HG02623 (cell line): ENCODE measurements around the gene PSMD14.

Source experiments
- ATAC-seq: cut with Tn5 transposase; IDR thresholded peaks from one replicate; pipeline ENCODE4 v1.9.1; 2021; ENCODE audit warnings: moderate library complexity; ENCODE audit not compliant: unreplicated experiment

The PSMD14 gene

GRCh38 chr2:161381546-161381945 lies 73.3 kb downstream of the PSMD14 start:
- no peak for ATAC-seq

DNA sequence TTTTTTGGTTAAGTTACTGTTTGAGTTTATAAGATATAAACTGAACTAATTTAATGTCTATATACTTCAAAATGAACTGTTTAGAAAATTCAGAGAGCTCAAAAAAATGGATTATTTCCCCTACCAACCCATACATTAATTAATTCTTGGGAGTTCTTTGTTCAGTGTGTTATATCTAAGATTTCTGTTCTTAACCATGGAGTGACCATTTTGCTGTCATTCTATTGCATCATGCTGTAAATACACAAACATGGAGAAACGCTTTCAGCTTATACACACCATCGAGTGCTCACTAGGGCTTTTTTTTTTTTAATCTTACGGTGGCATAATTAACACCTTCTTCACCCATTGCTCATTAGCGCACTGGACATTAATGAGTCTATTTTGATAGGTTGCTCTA lies 74.5 kb downstream of the PSMD14 start:
- ATAC-seq, result no peak

DNA sequence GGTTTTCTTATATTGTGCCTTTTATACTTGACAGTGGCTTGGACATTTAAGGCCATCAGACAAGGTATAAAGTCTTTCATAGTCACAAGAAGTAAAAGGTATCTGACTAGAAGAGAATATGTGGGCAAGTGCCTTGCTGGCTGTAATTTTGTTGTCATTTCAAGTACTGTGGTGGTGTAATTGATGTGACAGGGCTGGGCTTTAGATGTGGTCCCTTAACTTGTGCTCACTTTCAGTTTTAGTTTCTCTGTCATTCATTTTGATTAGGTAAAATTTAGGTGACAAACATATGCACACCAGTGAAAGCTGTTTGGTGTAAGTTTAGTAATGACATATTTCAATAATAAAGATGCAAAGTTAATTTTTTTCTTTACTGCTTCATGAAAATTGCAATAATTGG lies 76.6 kb downstream of the PSMD14 start:
- peak; percentile 81 for ATAC-seq

- ATAC-seq, result peak; percentile 51
Observed at GRCh38 chr2:161386228-161386824, 78.1 kb downstream of the PSMD14 start.

- ATAC-seq, result no peak
Observed at GRCh38 chr2:161388146-161388779, 80.0 kb downstream of the PSMD14 start.

DNA sequence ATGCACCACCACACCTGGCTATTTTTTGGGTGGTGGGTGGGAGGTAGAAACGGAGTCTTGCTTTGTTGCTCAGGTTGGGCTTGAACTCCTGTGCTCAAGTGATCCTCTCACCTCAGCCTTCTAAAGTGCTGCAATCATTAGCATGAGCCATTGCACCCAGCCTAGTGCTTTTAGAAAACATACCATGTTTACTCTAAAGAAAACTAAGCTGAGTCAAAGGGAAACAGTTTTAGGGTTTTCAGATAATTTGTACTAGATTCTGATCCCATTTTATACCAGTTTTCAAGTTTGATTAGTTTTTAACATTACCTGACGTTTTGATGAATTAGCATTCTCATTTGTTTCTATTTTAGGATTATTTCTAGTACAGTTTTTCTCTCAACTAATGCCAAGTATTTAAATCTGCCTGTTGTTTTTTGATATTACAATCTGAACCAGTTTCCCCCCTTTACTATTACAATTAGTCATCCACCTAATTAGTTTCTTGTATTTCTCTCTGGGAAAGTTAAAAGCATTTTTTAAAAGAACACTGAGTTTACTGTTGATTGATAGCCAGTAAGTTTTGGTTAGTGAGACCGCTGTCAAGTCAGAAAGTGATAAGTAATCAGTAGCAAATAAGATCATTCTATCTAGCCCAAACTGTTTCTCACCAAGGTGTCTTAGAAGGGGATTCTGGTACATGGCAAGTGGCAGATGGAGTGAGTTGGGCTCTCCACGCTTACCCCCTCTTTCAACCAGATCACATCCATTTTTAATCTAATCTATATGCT lies 83.7 kb downstream of the PSMD14 start:
- ATAC-seq, result no peak

- ATAC-seq, result no peak
Observed at GRCh38 chr2:161400076-161400475, 91.9 kb downstream of the PSMD14 start.

GRCh38 chr2:161402297-161402696 lies 94.1 kb downstream of the PSMD14 start:
- ATAC-seq, result no peak

- no peak for ATAC-seq
Observed at GRCh38 chr2:161406316-161406715, 98.1 kb downstream of the PSMD14 start.

DNA sequence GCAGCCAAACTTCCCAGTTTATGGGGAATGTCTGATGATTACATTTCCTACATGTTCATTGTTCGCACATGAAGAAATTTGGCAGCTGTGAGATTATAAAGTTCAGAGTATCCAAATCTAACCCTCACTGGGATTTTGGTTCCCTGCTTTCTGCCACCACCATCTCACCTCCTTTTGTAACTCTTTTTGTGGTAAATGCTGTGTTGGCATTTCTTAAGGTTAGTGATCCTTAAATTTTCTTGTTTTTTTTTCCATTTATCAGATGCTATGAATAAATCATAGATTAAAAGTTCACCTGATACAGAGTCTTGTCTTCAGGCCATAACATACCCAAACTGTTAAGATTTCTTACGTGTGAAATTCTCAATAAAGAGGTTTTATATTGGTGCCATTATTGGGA lies 99.4 kb downstream of the PSMD14 start:
- ATAC-seq, result no peak

GRCh38 chr2:161409308-161409907 lies 101.2 kb downstream of the PSMD14 start:
- ATAC-seq, result no peak

GRCh38 chr2:161412346-161412745 lies 104.1 kb downstream of the PSMD14 start:
- ATAC-seq, result no peak

GRCh38 chr2:161414042-161415033 lies 106.1 kb downstream of the PSMD14 start:
- peak; percentile 39 for ATAC-seq

DNA sequence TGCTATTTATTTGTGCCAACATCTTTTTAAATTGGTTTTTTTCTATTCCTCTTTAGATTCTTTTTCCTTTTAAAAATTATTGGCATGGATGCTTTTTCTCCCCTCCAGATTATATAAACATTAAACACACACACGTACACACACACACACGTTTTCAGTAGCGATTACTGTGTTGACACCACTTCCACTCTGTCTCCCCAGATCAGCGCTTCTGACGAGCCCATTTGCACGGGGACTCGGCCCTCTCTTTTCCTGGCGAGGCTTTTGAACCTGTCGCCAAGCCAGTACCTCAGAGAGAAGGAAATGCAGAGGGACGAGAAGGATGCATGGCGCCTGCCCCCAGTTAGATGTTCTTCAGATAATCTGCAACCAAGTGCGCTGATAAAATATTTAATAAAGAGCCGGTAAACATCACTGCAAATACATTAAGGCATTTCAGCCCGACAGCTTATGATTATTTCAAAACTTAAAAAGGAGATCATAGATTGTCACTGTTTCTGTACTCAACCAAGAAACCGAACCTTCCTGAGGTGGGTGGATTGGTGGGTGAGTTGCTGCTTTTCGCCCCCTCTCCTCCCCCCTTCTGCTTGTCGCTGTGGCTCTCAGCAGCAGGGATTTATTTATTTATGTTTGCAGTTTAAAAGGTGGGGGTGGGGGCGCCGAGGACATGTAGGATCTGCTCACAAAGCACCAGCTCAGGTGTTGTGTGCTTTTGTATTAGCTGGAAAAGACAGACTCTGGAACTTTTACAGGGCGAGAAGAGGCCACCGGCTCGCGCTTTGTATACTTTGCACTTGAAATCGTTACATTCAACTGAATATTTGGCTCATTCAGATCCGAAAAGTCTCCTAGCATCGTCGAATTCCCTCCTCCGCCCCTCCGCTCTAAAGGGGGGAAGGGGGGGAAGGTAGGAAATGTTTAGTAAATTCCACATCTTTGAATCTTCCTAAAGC lies 107.1 kb downstream of the PSMD14 start:
- ATAC-seq, result peak; percentile 23

DNA sequence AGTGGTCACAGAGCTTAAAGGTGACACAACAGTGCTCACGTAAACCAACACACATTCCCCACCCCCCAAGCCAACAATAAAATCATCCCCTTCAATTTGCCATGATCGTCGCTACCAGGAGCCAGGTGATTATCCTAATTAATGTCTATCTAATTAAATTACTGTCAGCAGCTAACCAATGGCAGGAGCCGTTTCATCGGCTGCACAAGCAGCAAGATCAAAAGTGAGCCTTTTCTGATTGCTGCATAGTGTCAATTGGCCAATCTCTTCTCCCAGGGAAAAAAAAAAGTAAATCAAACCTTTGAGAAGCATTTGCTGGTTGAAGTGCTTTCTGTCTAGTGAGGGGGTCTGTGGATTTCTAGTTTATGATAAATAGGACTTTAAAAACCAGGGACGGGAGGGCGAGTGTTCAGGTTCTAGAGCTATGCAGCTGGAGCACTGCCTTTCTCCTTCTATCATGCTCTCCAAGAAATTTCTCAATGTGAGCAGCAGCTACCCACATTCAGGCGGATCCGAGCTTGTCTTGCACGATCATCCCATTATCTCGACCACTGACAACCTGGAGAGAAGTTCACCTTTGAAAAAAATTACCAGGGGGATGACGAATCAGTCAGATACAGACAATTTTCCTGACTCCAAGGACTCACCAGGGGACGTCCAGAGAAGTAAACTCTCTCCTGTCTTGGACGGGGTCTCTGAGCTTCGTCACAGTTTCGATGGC lies 107.9 kb downstream of the PSMD14 start, which contains the start of gene TBR1:
Gene TBR1, plus strand, starts transcription at position 311 of the 721 bp plus-strand sequence. Its CDS starts 114 bp downstream, at position 425.
- ATAC-seq, result no peak

- ATAC-seq, result no peak
Observed at GRCh38 chr2:161416708-161417437, 108.6 kb downstream of the PSMD14 start.

GRCh38 chr2:161417438-161418274 lies 109.4 kb downstream of the PSMD14 start:
- ATAC-seq, result no peak
